Stimulated activated naive CD8-positive, alpha-beta T cell treated with anti-CD3 and anti-CD28 coated beads, Interleukin-15, Interleukin-2, amounts not matched to agents 100 ng/mL and 50 ng/mL, for 24 hours (primary cell): ENCODE results near the gene PPP1R13B.

Experiments used
- H3K27ac Mint-ChIP-seq: one replicate; pipeline ENCODE4 v1.8.0; 2021; ENCODE audit warnings: mild to moderate bottlenecking, mixed read lengths
- H3K27me3 Mint-ChIP-seq: one replicate; pipeline ENCODE4 v1.8.0; 2021; ENCODE audit warnings: mixed read lengths
- H3K36me3 Mint-ChIP-seq: one replicate; pipeline ENCODE4 v1.8.0; 2021; ENCODE audit warnings: low read depth, mixed read lengths
- H3K4me1 Mint-ChIP-seq: one replicate; pipeline ENCODE4 v1.8.0; 2021; ENCODE audit warnings: low read depth, mixed read lengths
- H3K4me3 Mint-ChIP-seq: one replicate; pipeline ENCODE4 v1.8.0; 2021; ENCODE audit warnings: mild to moderate bottlenecking, mixed read lengths
- H3K9me3 Mint-ChIP-seq: one replicate; pipeline ENCODE4 v1.8.0; 2021; ENCODE audit warnings: mixed read lengths

PPP1R13B gene

DNA sequence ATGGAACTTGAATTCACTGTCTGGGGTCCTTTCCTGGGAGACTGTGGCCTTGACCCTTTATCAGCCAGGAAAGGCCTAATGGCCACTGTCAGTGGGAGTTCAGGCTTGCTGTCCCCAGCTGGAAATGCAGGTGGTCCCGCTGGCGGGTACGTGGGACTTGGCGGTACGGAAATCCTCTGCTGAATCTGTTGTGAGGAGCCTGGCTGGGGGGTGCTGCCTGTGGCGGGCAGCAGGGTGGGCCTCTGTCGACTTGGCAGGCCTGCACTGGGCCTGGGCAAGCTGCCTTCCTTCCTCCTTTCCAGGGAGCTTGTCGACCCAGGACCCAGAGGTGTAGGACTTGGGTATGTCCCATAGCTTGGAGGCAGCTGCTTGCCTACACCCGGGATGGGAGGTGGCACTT is 105.5 kb downstream of the PPP1R13B start:
- Mint-ChIP-seq H3K9me3 (no peaks in the 10 kb centered on the region), H3K27ac (no peak overlapping the region), H3K4me3 (no peak overlapping the region), H3K36me3 (peaks cover 5% of the 10 kb centered on the region), H3K4me1 (no peaks in the 10 kb centered on the region), H3K27me3 (no peaks in the 10 kb centered on the region)

DNA sequence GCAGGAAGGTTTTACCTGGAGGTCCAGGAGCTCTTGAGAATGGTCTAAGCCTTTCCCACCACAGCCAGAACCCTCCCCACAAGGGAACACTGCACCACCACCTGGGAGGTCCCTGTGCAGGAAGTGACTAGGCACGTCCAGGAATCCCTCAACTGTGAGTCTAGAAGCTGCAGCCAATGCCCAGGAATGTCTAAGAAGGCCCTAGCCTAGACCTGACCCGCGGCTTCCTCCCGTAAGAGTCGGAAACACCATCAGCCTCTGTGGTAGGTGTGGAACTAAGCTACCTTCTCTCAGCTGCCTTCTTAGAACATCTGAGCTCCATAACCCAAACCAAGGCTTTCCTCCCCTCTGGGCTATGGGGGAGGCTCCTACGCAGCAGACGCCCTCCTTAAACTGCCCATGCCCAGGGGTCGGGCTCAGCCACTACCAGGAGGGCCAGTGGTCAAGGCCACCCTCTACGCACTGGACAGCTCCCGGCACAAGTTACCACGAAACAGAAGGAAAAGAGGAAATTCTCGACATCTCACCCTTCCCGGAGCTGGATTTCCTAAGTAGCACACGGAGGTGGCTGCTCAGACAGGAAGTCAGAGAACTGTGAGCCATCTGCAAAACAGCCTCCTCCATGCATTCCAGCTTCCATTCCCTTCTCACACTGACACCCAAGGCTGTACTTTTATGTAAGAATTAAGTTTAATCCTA is 106.2 kb downstream of the PPP1R13B start:
- H3K27ac Mint-ChIP-seq, result no peak overlapping the region
- H3K4me3 Mint-ChIP-seq, result no peak overlapping the region
- H3K4me1 Mint-ChIP-seq, result no peaks in the 10 kb centered on the region
- H3K9me3 Mint-ChIP-seq, result no peaks in the 10 kb centered on the region
- H3K36me3 Mint-ChIP-seq, result peaks cover 5% of the 10 kb centered on the region
- no peaks in the 10 kb centered on the region for H3K27me3 Mint-ChIP-seq

- H3K4me1 Mint-ChIP-seq, result no peaks in the 10 kb centered on the region
- no peak overlapping the region for H3K27ac Mint-ChIP-seq
- no peaks in the 10 kb centered on the region for H3K27me3 Mint-ChIP-seq
- no peaks in the 10 kb centered on the region for H3K9me3 Mint-ChIP-seq
- no peak overlapping the region for H3K4me3 Mint-ChIP-seq
- H3K36me3 Mint-ChIP-seq, result peaks cover 5% of the 10 kb centered on the region
Observed at GRCh38 chr14:103739793-103740501, 107.4 kb downstream of the PPP1R13B start.

DNA sequence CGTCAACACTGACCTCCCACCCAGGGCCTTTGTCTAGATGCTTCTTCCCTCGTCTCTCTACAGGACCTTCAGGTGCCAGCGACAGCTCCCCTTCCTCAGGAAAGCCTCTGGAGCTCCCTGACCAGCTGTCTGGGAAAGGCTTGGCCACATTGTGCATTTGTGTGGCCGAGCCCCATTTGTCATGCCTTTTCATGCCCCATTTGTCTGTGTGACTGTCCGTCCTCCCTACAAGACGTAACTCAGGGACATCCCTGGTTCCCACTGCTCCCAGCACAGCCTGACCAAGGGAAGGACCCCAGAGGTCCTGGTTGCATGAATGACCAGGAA is 107.9 kb downstream of the PPP1R13B start:
- no peaks in the 10 kb centered on the region for H3K4me1 Mint-ChIP-seq
- peaks cover 5% of the 10 kb centered on the region for H3K36me3 Mint-ChIP-seq
- no peak overlapping the region for H3K27ac Mint-ChIP-seq
- H3K27me3 Mint-ChIP-seq, result no peaks in the 10 kb centered on the region
- no peaks in the 10 kb centered on the region for H3K9me3 Mint-ChIP-seq
- H3K4me3 Mint-ChIP-seq, result no peak overlapping the region

DNA sequence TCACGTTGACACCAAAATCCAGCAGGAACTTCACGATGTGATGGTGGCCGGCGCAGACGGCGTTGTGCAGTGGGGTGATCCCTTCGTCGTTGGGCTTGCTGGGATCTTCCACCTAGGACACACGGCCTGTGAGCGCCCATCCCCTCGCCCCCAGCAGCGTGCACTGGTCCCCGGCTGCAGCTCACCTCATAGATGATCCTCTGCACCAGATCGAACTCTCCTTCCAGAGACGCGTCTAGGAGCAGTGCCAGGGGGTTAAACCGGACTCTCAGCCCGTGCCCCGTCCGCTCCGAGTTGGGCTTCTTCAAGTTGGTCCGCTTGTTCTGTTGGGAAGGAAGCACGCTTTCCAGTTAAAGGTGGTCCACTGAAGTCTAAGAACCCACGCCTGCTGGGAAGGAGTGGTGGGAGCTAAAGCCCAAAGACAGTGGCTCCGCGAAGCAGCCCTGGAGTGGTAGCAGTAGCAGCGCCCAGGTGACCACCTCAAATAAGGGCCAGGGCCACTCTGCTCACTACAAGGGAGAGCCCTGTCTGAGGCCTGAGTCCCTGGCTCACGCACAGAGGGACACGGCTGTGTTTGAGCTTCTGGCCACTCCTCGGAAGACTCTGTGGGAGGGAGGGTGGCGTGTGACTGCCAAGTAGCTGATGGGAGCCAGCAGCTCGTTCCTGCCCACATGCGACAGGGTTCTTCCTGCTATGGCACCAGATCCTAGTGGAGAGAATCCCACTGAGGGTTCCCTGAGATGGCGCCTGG is 108.5 kb downstream of the PPP1R13B start:
- no peaks in the 10 kb centered on the region for H3K27me3 Mint-ChIP-seq
- H3K4me3 Mint-ChIP-seq, result no peak overlapping the region
- H3K4me1 Mint-ChIP-seq, result no peaks in the 10 kb centered on the region
- no peak overlapping the region for H3K27ac Mint-ChIP-seq
- no peaks in the 10 kb centered on the region for H3K9me3 Mint-ChIP-seq
- peaks cover 5% of the 10 kb centered on the region for H3K36me3 Mint-ChIP-seq

- Mint-ChIP-seq H3K27me3 (no peaks in the 10 kb centered on the region), H3K27ac (no peak overlapping the region), H3K36me3 (peaks cover 5% of the 10 kb centered on the region), H3K4me1 (no peaks in the 10 kb centered on the region), H3K4me3 (no peak overlapping the region), H3K9me3 (no peaks in the 10 kb centered on the region)
Observed at GRCh38 chr14:103738166-103738565, 109.2 kb downstream of the PPP1R13B start.

DNA sequence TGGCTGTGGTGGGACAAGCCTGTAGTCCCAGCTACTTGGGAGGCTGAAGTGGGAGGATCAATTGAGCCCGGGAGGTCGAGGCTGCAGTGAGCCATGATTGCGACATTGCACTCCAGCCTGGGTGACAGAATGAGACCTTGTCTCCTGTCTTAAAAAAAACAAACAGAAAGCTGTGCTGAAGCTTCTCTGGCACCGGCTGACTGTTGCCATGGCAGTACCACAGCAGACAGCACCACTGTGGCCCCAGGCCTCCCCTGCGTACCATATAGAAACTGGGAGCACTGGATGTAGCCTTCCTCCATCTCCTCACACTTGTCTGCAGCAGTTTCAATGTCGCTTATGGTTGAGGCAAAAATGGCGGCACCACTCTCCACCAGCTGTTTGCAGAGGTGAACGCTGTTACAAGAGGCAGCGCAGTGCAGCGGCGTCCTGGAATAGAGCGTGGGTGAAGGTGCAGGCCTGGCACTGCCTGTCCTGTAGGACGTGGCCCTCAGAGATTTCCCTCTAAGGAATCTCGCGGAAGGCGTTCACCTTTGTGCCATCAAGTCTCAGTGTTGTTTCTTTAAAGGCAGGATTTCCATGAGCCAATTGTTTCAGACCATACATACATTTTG is 109.8 kb downstream of the PPP1R13B start:
- Mint-ChIP-seq H3K4me3 (no peak overlapping the region), H3K36me3 (peaks cover 9% of the 10 kb centered on the region), H3K4me1 (no peaks in the 10 kb centered on the region), H3K27ac (no peak overlapping the region), H3K27me3 (no peaks in the 10 kb centered on the region), H3K9me3 (no peaks in the 10 kb centered on the region)

- Mint-ChIP-seq H3K4me1 (no peaks in the 10 kb centered on the region), H3K27me3 (no peaks in the 10 kb centered on the region), H3K4me3 (no peak overlapping the region), H3K9me3 (no peaks in the 10 kb centered on the region), H3K36me3 (peaks cover 9% of the 10 kb centered on the region), H3K27ac (no peak overlapping the region)
Observed at GRCh38 chr14:103736546-103737431, 110.6 kb downstream of the PPP1R13B start.

GRCh38 chr14:103735815-103736545 is 111.4 kb downstream of the PPP1R13B start:
- Mint-ChIP-seq H3K27ac (peak overlapping the region; percentile 16), H3K4me3 (no peak overlapping the region), H3K27me3 (no peaks in the 10 kb centered on the region), H3K36me3 (peaks cover 9% of the 10 kb centered on the region), H3K4me1 (no peaks in the 10 kb centered on the region), H3K9me3 (no peaks in the 10 kb centered on the region)

DNA sequence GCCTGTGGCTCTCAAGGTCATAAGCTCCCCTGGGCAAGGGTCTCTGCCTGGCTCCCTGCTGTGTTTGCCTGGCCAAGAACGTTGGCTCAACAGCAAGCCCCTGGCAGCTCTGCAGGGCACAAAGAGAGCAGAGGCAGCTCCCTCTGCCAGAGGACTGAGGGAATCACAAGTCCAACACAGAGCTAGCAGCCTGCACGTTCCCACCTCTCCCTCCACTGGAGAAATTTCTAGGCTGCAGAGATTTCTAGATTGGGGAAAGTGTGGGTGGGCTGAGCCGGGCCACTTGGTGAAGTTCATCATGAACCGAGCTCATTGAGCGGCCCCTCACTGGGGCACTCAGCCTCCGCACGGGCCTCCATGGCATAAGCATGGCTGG is 111.9 kb downstream of the PPP1R13B start:
- Mint-ChIP-seq H3K27ac (no peak overlapping the region), H3K27me3 (no peaks in the 10 kb centered on the region), H3K36me3 (peaks cover 9% of the 10 kb centered on the region), H3K9me3 (no peaks in the 10 kb centered on the region), H3K4me3 (no peak overlapping the region), H3K4me1 (no peaks in the 10 kb centered on the region)

DNA sequence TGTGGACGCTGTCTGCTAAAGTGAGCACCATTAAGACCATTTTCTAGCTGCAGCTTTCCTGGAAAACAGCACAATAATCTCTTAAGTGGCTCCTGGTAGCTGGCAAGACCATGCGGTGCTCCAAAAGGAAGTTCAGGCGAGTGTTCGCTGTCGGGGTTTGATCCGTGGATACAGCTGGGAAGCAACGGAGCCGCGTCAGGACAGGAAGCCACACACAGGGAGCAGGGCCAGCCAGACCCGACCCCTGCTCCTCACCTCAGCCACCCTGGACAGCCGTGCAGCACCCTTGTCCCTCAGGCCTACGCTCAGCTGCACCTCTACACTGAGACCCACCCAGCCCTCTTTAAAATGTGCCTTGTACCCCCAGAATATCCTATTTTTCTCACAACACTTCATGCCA is 112.4 kb downstream of the PPP1R13B start:
- H3K27me3 Mint-ChIP-seq, result no peaks in the 10 kb centered on the region
- peaks cover 9% of the 10 kb centered on the region for H3K36me3 Mint-ChIP-seq
- no peak overlapping the region for H3K4me3 Mint-ChIP-seq
- no peaks in the 10 kb centered on the region for H3K9me3 Mint-ChIP-seq
- H3K4me1 Mint-ChIP-seq, result no peaks in the 10 kb centered on the region
- no peak overlapping the region for H3K27ac Mint-ChIP-seq

DNA sequence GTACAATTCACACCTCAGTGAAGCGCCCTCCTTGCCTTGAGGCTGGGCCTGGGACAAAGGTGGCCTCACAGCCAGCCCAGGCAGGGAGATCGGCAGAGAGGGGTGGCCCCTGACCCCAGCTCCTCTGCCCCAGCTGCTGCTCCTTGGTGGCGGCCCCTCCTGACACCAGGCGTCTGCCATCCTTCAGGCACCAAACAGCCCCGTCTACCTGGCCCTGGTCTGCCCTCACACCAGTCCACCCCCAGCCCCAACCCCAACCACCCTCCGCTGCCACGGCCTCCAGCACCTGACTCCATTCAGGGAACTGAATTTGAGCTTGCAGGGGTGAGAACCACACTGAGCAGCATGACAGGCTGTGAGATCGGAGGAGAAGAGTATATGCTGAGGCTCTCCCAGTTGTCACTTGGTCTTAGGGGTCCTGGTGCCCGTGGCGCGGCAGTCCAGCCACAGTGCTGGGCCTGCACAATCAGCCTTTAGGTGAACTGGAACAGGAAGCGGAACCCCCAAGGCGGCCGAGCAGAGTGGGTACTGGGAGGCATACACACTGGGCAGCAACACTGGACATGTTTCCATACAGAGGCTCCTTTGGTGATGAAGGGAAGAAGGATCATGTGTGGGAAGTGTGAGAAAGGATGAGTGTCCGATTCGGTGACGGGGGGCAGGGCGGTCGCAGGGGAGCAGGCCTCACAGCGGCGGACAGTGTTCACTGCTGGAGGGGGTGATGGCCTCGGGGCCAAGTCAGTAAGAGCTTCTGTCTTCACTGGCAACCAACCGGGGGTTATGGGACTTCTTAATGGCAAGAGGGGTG is 113.1 kb downstream of the PPP1R13B start:
- no peaks in the 10 kb centered on the region for H3K27me3 Mint-ChIP-seq
- peaks cover 9% of the 10 kb centered on the region for H3K36me3 Mint-ChIP-seq
- H3K4me1 Mint-ChIP-seq, result no peaks in the 10 kb centered on the region
- no peak overlapping the region for H3K27ac Mint-ChIP-seq
- H3K9me3 Mint-ChIP-seq, result no peaks in the 10 kb centered on the region
- H3K4me3 Mint-ChIP-seq, result no peak overlapping the region

DNA sequence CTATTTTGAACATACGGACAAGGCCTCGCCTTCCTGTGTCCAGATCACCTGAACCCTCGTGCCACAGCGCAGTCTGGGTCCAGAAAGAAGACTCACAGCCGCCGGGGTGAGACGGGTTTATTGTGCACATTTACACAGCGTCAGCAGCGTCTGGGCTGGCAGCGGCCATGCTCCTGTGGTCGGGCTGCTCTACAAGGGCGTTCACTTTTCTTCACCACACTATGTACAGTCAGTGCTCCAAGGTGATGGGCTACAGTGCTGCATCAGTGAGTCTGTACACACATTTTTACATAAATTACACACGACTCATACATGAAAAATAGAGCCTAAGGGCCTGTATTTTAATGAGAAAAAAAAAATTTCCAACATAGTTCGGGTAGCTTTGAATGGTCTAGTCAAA is 113.7 kb downstream of the PPP1R13B start:
- Mint-ChIP-seq H3K9me3 (no peaks in the 10 kb centered on the region), H3K4me3 (no peak overlapping the region), H3K27me3 (no peaks in the 10 kb centered on the region), H3K4me1 (no peaks in the 10 kb centered on the region), H3K27ac (no peak overlapping the region), H3K36me3 (peaks cover 9% of the 10 kb centered on the region)
